Measurements from ENCODE around the gene TBCB.

TBCB gene

DNA sequence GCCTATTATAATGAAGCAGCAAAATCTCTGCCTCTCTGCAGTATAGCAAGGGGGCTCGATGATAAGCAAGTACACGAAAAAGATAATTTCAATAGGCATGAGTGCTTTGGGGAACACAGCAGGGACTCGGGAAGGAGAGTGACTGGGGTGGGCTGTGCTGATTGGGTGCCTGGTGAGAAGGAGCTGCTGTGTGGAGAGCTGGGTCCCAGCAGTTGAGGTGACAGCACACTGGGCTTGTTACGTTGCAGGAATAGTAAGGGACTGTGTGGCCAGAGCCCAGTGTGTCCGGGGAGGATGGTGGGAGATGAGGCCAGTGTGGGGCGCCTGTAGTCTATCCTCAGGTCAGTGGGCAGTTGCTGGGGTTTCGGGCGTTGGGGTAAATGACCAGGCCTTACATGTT lies 43.2 kb upstream of the TBCB start:
- TF ChIP-seq EZH2phosphoT487 (IDR thresholded peaks at IDR 0.05; ENCODE audit: low read length) (no peak), EZH2 (optimal IDR thresholded peaks at IDR 0.05; ENCODE audit: low read depth, low read length) (no peak)
- TF ChIP-seq, protein P1, sequence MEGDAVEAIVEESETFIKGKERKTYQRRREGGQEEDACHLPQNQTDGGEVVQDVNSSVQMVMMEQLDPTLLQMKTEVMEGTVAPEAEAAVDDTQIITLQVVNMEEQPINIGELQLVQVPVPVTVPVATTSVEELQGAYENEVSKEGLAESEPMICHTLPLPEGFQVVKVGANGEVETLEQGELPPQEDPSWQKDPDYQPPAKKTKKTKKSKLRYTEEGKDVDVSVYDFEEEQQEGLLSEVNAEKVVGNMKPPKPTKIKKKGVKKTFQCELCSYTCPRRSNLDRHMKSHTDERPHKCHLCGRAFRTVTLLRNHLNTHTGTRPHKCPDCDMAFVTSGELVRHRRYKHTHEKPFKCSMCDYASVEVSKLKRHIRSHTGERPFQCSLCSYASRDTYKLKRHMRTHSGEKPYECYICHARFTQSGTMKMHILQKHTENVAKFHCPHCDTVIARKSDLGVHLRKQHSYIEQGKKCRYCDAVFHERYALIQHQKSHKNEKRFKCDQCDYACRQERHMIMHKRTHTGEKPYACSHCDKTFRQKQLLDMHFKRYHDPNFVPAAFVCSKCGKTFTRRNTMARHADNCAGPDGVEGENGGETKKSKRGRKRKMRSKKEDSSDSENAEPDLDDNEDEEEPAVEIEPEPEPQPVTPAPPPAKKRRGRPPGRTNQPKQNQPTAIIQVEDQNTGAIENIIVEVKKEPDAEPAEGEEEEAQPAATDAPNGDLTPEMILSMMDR (IDR thresholded peaks at IDR 0.05; ENCODE audit: low read length) = no peak
- no peak overlapping the region for H2AFZ ChIP-seq (ENCODE audit: low read length)
- H3K36me3 ChIP-seq (replicated peaks; ENCODE audit: insufficient read depth, low read length) = no peaks in the 10 kb centered on the region
- no peaks in the 10 kb centered on the region for H3K79me2 ChIP-seq (ENCODE audit: low read length)
- no peaks in the 10 kb centered on the region for H3F3A ChIP-seq (ENCODE audit: insufficient read depth, low read length)
- no peaks in the 10 kb centered on the region for H3K9me3 ChIP-seq (replicated peaks; ENCODE audit: insufficient read depth, low read length)
- no peaks in the 10 kb centered on the region for H3K27me3 ChIP-seq (replicated peaks; ENCODE audit: insufficient read depth, low read length)
- no peak overlapping the region for H3K27ac ChIP-seq (ENCODE audit: low read length)
- H3K4me1 ChIP-seq (ENCODE audit: low read length) = no peaks in the 10 kb centered on the region
- no peak overlapping the region for H3K4me3 ChIP-seq (ENCODE audit: low read length)
- H3K9me2 ChIP-seq (replicated peaks; ENCODE audit: insufficient read depth, low read length) = no peaks in the 10 kb centered on the region
- no peaks in the 10 kb centered on the region for H4K20me1 ChIP-seq (ENCODE audit: insufficient read depth, low read length)
- H3K4me2 ChIP-seq (ENCODE audit: low read depth, low read length) = no peak overlapping the region
- DNase-seq = no peak
- H3K9ac ChIP-seq (ENCODE audit: low read length) = no peak overlapping the region

DNA sequence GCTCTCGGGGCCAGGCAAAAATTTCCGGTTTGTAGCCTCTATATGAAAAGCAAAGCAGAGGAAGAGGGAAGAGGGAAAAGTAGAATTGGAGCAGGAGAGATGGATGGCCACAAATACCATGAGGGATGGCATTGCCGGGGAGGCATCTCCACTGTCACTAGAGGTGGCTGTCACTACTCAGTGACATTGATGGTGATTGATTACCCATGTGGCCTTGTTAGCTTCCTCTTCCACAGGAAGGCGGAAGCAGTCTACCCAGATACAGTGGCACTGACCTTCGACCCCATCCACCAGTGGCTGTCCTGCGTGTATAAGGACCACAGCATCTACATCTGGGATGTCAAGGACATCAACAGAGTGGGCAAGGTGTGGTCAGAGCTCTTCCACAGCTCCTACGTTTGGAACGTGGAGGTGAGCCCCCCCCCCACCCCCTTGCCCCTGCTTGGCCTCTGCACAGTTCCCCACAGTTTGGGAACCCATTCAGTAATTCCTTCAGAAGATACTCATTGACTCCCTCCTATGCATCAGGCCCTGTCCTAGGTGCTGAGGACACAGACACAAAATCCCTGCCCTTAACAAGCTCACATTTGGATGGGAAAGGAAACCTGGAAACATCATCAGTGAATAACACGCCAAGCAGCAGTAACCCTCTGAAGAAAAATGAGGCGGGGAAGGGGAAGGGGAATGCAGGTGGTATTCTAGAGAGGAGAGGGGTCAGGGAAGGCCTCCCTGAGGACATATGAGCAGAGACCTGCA lies 42.0 kb upstream of the TBCB start:
- Histone ChIP-seq H3F3A (ENCODE audit: insufficient read depth, low read length) (no peaks in the 10 kb centered on the region), H3K4me3 (ENCODE audit: low read length) (no peak overlapping the region), H3K4me2 (ENCODE audit: low read depth, low read length) (no peak overlapping the region), H3K9ac (ENCODE audit: low read length) (no peak overlapping the region), H3K9me3 (replicated peaks; ENCODE audit: insufficient read depth, low read length) (no peaks in the 10 kb centered on the region), H3K27me3 (replicated peaks; ENCODE audit: insufficient read depth, low read length) (no peaks in the 10 kb centered on the region), H3K36me3 (replicated peaks; ENCODE audit: insufficient read depth, low read length) (no peaks in the 10 kb centered on the region), H3K79me2 (ENCODE audit: low read length) (no peaks in the 10 kb centered on the region), H3K27ac (ENCODE audit: low read length) (no peak overlapping the region), H4K20me1 (ENCODE audit: insufficient read depth, low read length) (no peaks in the 10 kb centered on the region), H3K9me2 (replicated peaks; ENCODE audit: insufficient read depth, low read length) (no peaks in the 10 kb centered on the region), H3K4me1 (ENCODE audit: low read length) (no peaks in the 10 kb centered on the region), H2AFZ (ENCODE audit: low read length) (no peak overlapping the region)
- TF ChIP-seq EZH2 (optimal IDR thresholded peaks at IDR 0.05; ENCODE audit: low read depth, low read length) = no peak
- TF ChIP-seq, protein P1 (IDR thresholded peaks at IDR 0.05; ENCODE audit: low read length) = no peak
- TF ChIP-seq EZH2phosphoT487 (IDR thresholded peaks at IDR 0.05; ENCODE audit: low read length) = no peak
- no peak for DNase-seq

DNA sequence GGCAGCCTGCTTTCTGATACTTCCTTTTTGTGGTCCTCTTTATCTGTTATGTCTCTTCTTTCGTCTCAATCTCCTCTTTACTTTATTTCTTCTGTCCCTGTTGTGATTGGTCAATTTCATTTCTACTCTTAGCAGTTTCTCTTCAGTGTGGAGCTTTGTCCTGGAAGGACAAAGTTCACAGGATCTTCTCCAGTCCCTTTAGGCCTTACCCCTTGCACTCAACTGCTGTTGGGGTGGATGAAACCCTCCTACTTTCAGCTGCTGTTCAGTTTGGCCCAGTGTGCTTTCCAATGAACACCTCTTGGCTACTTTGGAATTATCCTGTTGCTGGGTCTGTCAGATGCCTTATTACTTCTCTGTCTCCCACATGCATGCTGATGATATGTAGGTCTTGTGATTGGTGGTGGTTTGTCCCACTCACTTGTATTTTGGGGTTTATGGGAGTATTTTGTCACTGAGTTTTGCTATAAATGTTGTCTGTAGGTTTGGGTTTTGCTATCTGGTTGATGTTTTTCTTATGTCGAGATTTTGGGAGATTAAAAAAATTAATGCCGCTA lies 35.8 kb upstream of the TBCB start:
- Histone ChIP-seq H3K4me2 (ENCODE audit: low read depth, low read length) (no peak overlapping the region), H3K9me3 (replicated peaks; ENCODE audit: insufficient read depth, low read length) (no peaks in the 10 kb centered on the region), H3K9me2 (replicated peaks; ENCODE audit: insufficient read depth, low read length) (no peaks in the 10 kb centered on the region), H3F3A (ENCODE audit: insufficient read depth, low read length) (no peaks in the 10 kb centered on the region), H3K36me3 (replicated peaks; ENCODE audit: insufficient read depth, low read length) (peaks cover 7% of the 10 kb centered on the region; the same call in 1 of the 2 replicates), H3K9ac (ENCODE audit: low read length) (no peak overlapping the region), H3K4me3 (ENCODE audit: low read length) (no peak overlapping the region), H3K4me1 (ENCODE audit: low read length) (no peaks in the 10 kb centered on the region), H3K27me3 (replicated peaks; ENCODE audit: insufficient read depth, low read length) (no peaks in the 10 kb centered on the region), H3K27ac (ENCODE audit: low read length) (no peak overlapping the region), H4K20me1 (ENCODE audit: insufficient read depth, low read length) (no peaks in the 10 kb centered on the region), H2AFZ (ENCODE audit: low read length) (no peak overlapping the region), H3K79me2 (ENCODE audit: low read length) (no peaks in the 10 kb centered on the region)
- no peak for DNase-seq
- TF ChIP-seq, protein P1 (IDR thresholded peaks at IDR 0.05; ENCODE audit: low read length) = no peak
- TF ChIP-seq EZH2phosphoT487 (IDR thresholded peaks at IDR 0.05; ENCODE audit: low read length) = no peak
- TF ChIP-seq EZH2 (optimal IDR thresholded peaks at IDR 0.05; ENCODE audit: low read depth, low read length) = no peak
